ENCODE data around the gene CHRNB4. TPM values are rescaled to one million over a fixed set of nuclear protein-coding genes. Genes with fewer than 3 reads are reported as not detected.

The CHRNB4 gene
- total RNA-seq, 1 donor = not detected

- no peak for TF ChIP-seq CTCF (IDR thresholded peaks at IDR 0.05; ENCODE audit: insufficient read depth, low read depth, low read length)
- DNase-seq (ENCODE audit: low read depth) = no peak
- no peak overlapping the region for H3K4me3 ChIP-seq (ENCODE audit: low read depth, low read length)
Measured at GRCh38 chr15:78633348-78633747, 7.7 kb downstream of the CHRNB4 start.

- no peak for TF ChIP-seq CTCF (IDR thresholded peaks at IDR 0.05; ENCODE audit: insufficient read depth, low read depth, low read length)
- H3K4me3 ChIP-seq (ENCODE audit: low read depth, low read length) = no peak overlapping the region
- DNase-seq (ENCODE audit: low read depth) = no peak
Measured at GRCh38 chr15:78630886-78631633, 9.9 kb downstream of the CHRNB4 start.

GRCh38 chr15:78629716-78630065 is 11.3 kb downstream of the CHRNB4 start:
- DNase-seq (ENCODE audit: low read depth) = no peak
- H3K4me3 ChIP-seq (ENCODE audit: low read depth, low read length) = no peak overlapping the region
- TF ChIP-seq CTCF (IDR thresholded peaks at IDR 0.05; ENCODE audit: insufficient read depth, low read depth, low read length) = no peak

- H3K4me3 ChIP-seq (ENCODE audit: low read depth, low read length) = no peak overlapping the region
- DNase-seq (ENCODE audit: low read depth) = no peak
- no peak for TF ChIP-seq CTCF (IDR thresholded peaks at IDR 0.05; ENCODE audit: insufficient read depth, low read depth, low read length)
Measured at GRCh38 chr15:78629031-78629715, 11.8 kb downstream of the CHRNB4 start.

GRCh38 chr15:78628227-78628626 is 12.8 kb downstream of the CHRNB4 start:
- no peak for TF ChIP-seq CTCF (IDR thresholded peaks at IDR 0.05; ENCODE audit: insufficient read depth, low read depth, low read length)
- DNase-seq (ENCODE audit: low read depth) = no peak
- no peak overlapping the region for H3K4me3 ChIP-seq (ENCODE audit: low read depth, low read length)

GRCh38 chr15:78627348-78627747 is 13.7 kb downstream of the CHRNB4 start:
- no peak for TF ChIP-seq CTCF (IDR thresholded peaks at IDR 0.05; ENCODE audit: insufficient read depth, low read depth, low read length)
- no peak overlapping the region for H3K4me3 ChIP-seq (ENCODE audit: low read depth, low read length)
- DNase-seq (ENCODE audit: low read depth) = no peak
